PC-3 (cell line): ENCODE measurements around the gene GRHL3. TPM values are rescaled to one million over a fixed set of nuclear protein-coding genes. Genes with fewer than 3 reads are reported as not detected.

ENCODE experiments used
- ATAC-seq: fragments of 200-7000 bp; cut with Tn5 transposase; 2 replicates; pipeline ENCODE4 v1.9.1; 2020; ENCODE audit warnings: mild to moderate bottlenecking, moderate library complexity
- BruUV-seq: library from RNA; stranded (reverse); fragments of 400-500 nt; replicated peaks from 2 replicates; lab custom pipeline; 2021; lab: Mats Ljungman, UMichigan
- CTCF ChIA-PET: fragments of 300-600 bp; sonication (Branson Sonifier 250); formaldehyde crosslinking; loops from one replicate; lab custom pipeline; 2022; ENCODE audit warnings: antibody characterized with exemption; lab: Charles Lee
- POLR2A ChIA-PET: fragments of 300-600 bp; sonication (Branson Sonifier 250); formaldehyde crosslinking; loops from one replicate; lab custom pipeline; 2022; ENCODE audit warnings: antibody characterized with exemption; ENCODE audit not compliant: unreplicated experiment; lab: Charles Lee
- DNase-seq: peaks from one replicate; pipeline ENCODE4 v3.0.0-alpha.2; 2015
- H2AFZ ChIP-seq: fragments of 300-600 bp; sonication (generic); 2 replicates; pipeline ENCODE4 v1.6.0; 2016; ENCODE audit warnings: antibody characterized with exemption, low read length
- H3F3A ChIP-seq: fragments of 300-600 bp; sonication (generic); one replicate; pipeline ENCODE4 v1.6.0; 2017; ENCODE audit warnings: antibody characterized with exemption, low read length, control low read depth, mild to moderate bottlenecking; ENCODE audit not compliant: unreplicated experiment
- H3K27ac ChIP-seq: fragments of 300-600 bp; sonication (generic); 2 replicates; pipeline ENCODE4 v1.5.1; 2016; ENCODE audit warnings: mild to moderate bottlenecking, low read length
- H3K27me3 ChIP-seq: fragments of 300-600 bp; sonication (generic); 2 replicates; pipeline ENCODE4 v1.6.1; 2016; ENCODE audit warnings: low read length, mixed read lengths
- H3K36me3 ChIP-seq: fragments of 300-600 bp; sonication (generic); 2 replicates; pipeline ENCODE4 v1.6.1; 2016; ENCODE audit warnings: low read depth, mixed run types, low read length, mixed read lengths
- H3K4me1 ChIP-seq: fragments of 300-600 bp; sonication (generic); 2 replicates; pipeline ENCODE4 v1.5.1; 2016; ENCODE audit warnings: low read length; ENCODE audit not compliant: insufficient read depth
- H3K4me2 ChIP-seq: fragments of 300-600 bp; sonication (generic); 2 replicates; pipeline ENCODE4 v1.6.0; 2016; ENCODE audit warnings: low read length
- H3K4me3 ChIP-seq: fragments of 300-600 bp; sonication (generic); 2 replicates; pipeline ENCODE4 v1.5.1; 2016; ENCODE audit warnings: mild to moderate bottlenecking, low read length, mixed read lengths
- H3K79me2 ChIP-seq: fragments of 300-600 bp; sonication (generic); 2 replicates; pipeline ENCODE4 v1.6.1; 2017; ENCODE audit warnings: low read length, mixed read lengths
- H3K9ac ChIP-seq: fragments of 300-600 bp; sonication (generic); 2 replicates; pipeline ENCODE4 v1.6.0; 2016; ENCODE audit warnings: mild to moderate bottlenecking, low read length
- H3K9me2 ChIP-seq: fragments of 300-600 bp; sonication (generic); replicated peaks from 2 replicates; pipeline ENCODE4 v1.6.1; 2016; ENCODE audit warnings: mixed run types, low read length, mixed read lengths
- H3K9me3 ChIP-seq: fragments of 300-600 bp; sonication (generic); 2 replicates; pipeline ENCODE4 v1.6.1; 2016; ENCODE audit warnings: low read length, mixed read lengths
- H4K20me1 ChIP-seq: fragments of 300-600 bp; sonication (generic); 2 replicates; pipeline ENCODE4 v1.6.1; 2016; ENCODE audit warnings: low read length, mixed read lengths
- EZH2 ChIP-seq: fragments of 300-600 bp; sonication (generic); IDR thresholded peaks from one replicate; pipeline ENCODE4 v1.6.1; 2017; ENCODE audit warnings: antibody characterized with exemption, mild to moderate bottlenecking, low read length; ENCODE audit not compliant: unreplicated experiment
- EZH2phosphoT487 ChIP-seq: fragments of 300-600 bp; sonication (generic); IDR thresholded peaks from 2 replicates; pipeline ENCODE4 v1.6.1; 2018; ENCODE audit warnings: mild to moderate bottlenecking, antibody characterized with exemption, low read length, borderline replicate concordance
- intact Hi-C: fragments of 100-400 bp; cut with micrococcal nuclease; formaldehyde crosslinking; loops from 2 replicates; pipeline ENCODE4 v1.9.0; 2023
- total RNA-seq: library from RNA; depleted of rRNA; stranded (reverse); fragments of >200 nt; gene quantifications from 2 replicates; pipeline ENCODE4 v1.2.3, GENCODE V29; 2014
- TF ChIP-seq, protein P1 (sequence below): fragments of 300-600 bp; sonication (generic); conservative IDR thresholded peaks from 2 replicates; pipeline ENCODE4 v1.5.1; 2017; ENCODE audit warnings: antibody characterized with exemption, low read depth, mild to moderate bottlenecking, low read length

Gene GRHL3
- total RNA-seq, 1 experiment from 2014 or later: 3.5 TPM

DNA sequence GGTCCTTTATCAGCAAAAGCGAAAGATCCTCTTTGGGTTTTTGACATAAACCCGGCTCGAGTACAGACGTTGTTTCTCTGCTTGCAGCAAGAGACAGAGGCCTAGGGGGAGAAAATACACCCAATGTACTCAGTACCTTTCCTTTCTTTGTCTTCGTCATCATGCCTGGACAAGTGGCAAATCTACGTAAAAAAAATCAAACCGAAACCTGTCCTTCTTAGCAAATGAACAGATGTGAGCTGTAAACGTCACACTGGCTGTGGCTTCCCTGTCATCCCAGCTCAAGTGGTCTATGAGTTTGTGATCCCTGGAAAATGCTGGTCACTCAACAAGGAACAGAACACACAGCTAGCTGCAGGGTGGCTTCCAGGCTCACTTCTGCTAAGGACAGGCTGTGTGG lies 54.6 kb downstream of the GRHL3 start:
- Histone ChIP-seq H3K4me1 (peaks cover 30% of the 10 kb centered on the region), H3K4me3 (no peak overlapping the region), H3K79me2 (no peaks in the 10 kb centered on the region), H4K20me1 (no peaks in the 10 kb centered on the region), H3K9me3 (no peaks in the 10 kb centered on the region), H3K27ac (peak overlapping the region; percentile 96), H2AFZ (no peak overlapping the region), H3K4me2 (no peak overlapping the region), H3K9ac (no peak overlapping the region), H3F3A (no peaks in the 10 kb centered on the region), H3K27me3 (no peaks in the 10 kb centered on the region), H3K9me2 (no peaks in the 10 kb centered on the region), H3K36me3 (peaks cover 1% of the 10 kb centered on the region; the same call in 1 of the 2 replicates)
- BruUV-seq: no TSS peak
- DNase-seq (no peak), ATAC-seq (no peak)
- CTCF ChIA-PET: interaction anchor here (0.6 kb wide), 1 partner anchor 17 kb away, joined by 3 read pairs; no protein-coding TSS in a partner anchor
- POLR2A ChIA-PET: interaction anchor here (0.6 kb wide), 1 partner anchor 29 kb away, joined by 3 read pairs; no protein-coding TSS in a partner anchor
- intact Hi-C loops: loop anchor here (2.0 kb wide), 1 partner anchor 17 kb away; no protein-coding TSS in a partner anchor
- TF ChIP-seq EZH2phosphoT487 (no peak), EZH2 (no peak)
- TF ChIP-seq, protein P1, sequence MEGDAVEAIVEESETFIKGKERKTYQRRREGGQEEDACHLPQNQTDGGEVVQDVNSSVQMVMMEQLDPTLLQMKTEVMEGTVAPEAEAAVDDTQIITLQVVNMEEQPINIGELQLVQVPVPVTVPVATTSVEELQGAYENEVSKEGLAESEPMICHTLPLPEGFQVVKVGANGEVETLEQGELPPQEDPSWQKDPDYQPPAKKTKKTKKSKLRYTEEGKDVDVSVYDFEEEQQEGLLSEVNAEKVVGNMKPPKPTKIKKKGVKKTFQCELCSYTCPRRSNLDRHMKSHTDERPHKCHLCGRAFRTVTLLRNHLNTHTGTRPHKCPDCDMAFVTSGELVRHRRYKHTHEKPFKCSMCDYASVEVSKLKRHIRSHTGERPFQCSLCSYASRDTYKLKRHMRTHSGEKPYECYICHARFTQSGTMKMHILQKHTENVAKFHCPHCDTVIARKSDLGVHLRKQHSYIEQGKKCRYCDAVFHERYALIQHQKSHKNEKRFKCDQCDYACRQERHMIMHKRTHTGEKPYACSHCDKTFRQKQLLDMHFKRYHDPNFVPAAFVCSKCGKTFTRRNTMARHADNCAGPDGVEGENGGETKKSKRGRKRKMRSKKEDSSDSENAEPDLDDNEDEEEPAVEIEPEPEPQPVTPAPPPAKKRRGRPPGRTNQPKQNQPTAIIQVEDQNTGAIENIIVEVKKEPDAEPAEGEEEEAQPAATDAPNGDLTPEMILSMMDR: no peak

- BruUV-seq: TSS peak; percentile 93
- Histone ChIP-seq H3K27me3 (no peaks in the 10 kb centered on the region), H3K36me3 (peaks cover 5% of the 10 kb centered on the region; the same call in 1 of the 2 replicates), H3K27ac (peak overlapping the region; percentile 96), H2AFZ (peak overlapping the region; percentile 43; the same call in 1 of the 2 replicates), H3K4me3 (peak overlapping the region; percentile 46), H3K9ac (peak overlapping the region; percentile 71), H3K79me2 (no peaks in the 10 kb centered on the region), H3K4me1 (peaks cover 38% of the 10 kb centered on the region), H3F3A (no peaks in the 10 kb centered on the region), H3K9me3 (no peaks in the 10 kb centered on the region), H3K4me2 (peak overlapping the region; percentile 78), H4K20me1 (no peaks in the 10 kb centered on the region), H3K9me2 (no peaks in the 10 kb centered on the region)
- DNase-seq (peak; percentile 92), ATAC-seq (peak; percentile 90)
- TF ChIP-seq, protein P1: no peak
- intact Hi-C loops: loop anchor here (2.0 kb wide), 1 partner anchor 16 kb away; no protein-coding TSS in a partner anchor
- POLR2A ChIA-PET: interaction anchor here (0.5 kb wide), 1 partner anchor 61 kb away, joined by 3 read pairs; no protein-coding TSS in a partner anchor
- CTCF ChIA-PET: interaction anchor here (0.6 kb wide), 1 partner anchor 171 kb away, joined by 3 read pairs; no protein-coding TSS in a partner anchor
These were observed 56.0 kb downstream of the GRHL3 start for GRCh38 chr1:24374891-24375786.
